Activated CD4-positive, alpha-beta memory T cell treated with anti-CD3 and anti-CD28 coated beads, Interleukin-2, amount 10 ng/mL, durations not matched to agents 7 days and 5 days (primary cell): ENCODE measurements around the gene VEPH1. TPM values are rescaled to one million over a fixed set of nuclear protein-coding genes. Genes with fewer than 3 reads are reported as not detected.

Source experiments
- CTCF ChIA-PET: fragments of 350-600 bp; sonication (Branson Sonifier 250); formaldehyde crosslinking; loops from one replicate; lab custom pipeline; 2021; ENCODE audit warnings: antibody characterized with exemption, inconsistent platforms; lab: Charles Lee
- POLR2A ChIA-PET: fragments of 350-600 bp; sonication (Branson Sonifier 250); formaldehyde crosslinking; loops from one replicate; lab custom pipeline; 2021; ENCODE audit warnings: antibody characterized with exemption; lab: Charles Lee
- DNase-seq: peaks from one replicate; pipeline ENCODE4 v3.0.0-alpha.2; 2020
- H3K27ac Mint-ChIP-seq: one replicate; pipeline ENCODE4 v1.8.0; 2021; ENCODE audit warnings: mild to moderate bottlenecking, mixed read lengths
- H3K27me3 Mint-ChIP-seq: one replicate; pipeline ENCODE4 v1.8.0; 2021; ENCODE audit warnings: mixed read lengths
- H3K36me3 Mint-ChIP-seq: one replicate; pipeline ENCODE4 v1.8.0; 2021; ENCODE audit warnings: low read depth, mixed read lengths
- H3K4me1 Mint-ChIP-seq: one replicate; pipeline ENCODE4 v1.8.0; 2021; ENCODE audit warnings: mixed read lengths
- H3K4me3 Mint-ChIP-seq: one replicate; pipeline ENCODE4 v1.8.0; 2021; ENCODE audit warnings: mild to moderate bottlenecking, mixed read lengths
- H3K9me3 Mint-ChIP-seq: one replicate; pipeline ENCODE4 v1.8.0; 2021; ENCODE audit warnings: mixed read lengths
- total RNA-seq, 2 experiments: library from RNA; stranded (reverse); gene quantifications; one replicate each; pipeline ENCODE4 v1.2.3, GENCODE V29; 2021

VEPH1 gene
- total RNA-seq, 2 experiments from 2014 or later: not detected

DNA sequence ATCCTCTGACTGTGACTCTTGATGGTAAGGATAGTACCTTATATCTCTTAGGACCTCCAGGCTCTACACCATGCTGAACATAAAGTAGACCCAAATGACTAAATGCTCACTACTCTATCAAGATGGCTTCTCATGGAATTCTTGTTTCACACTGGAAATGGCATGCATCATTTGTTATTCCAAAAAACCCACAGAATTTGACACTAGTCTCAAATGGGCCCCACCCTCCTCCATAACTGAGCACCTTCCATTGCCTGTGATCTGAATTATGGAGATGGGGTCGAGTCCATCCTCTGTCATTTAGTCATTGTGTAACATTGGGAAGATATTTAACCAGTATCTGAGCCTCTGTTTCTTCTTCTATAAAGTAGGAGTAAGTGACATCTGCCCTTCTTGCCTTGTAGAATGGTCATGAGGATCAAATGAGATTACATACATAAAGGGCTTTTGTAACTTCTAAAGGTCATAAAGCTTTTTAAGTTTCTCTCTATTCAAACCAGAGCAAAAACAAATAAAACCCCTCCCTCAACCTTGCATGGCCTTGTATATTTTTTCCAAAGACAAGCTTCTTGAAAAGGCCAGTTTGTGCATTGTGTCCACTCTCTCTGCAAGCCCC is 123.6 kb downstream of the VEPH1 start:
- ChIA-PET CTCF (no interaction called here), POLR2A (no interaction called here)
- no peak for DNase-seq
- H3K27ac Mint-ChIP-seq: no peak overlapping the region
- H3K4me1 Mint-ChIP-seq: no peaks in the 10 kb centered on the region
- H3K4me3 Mint-ChIP-seq: no peak overlapping the region
- no peaks in the 10 kb centered on the region for H3K36me3 Mint-ChIP-seq
- no peaks in the 10 kb centered on the region for H3K9me3 Mint-ChIP-seq
- no peaks in the 10 kb centered on the region for H3K27me3 Mint-ChIP-seq

DNA sequence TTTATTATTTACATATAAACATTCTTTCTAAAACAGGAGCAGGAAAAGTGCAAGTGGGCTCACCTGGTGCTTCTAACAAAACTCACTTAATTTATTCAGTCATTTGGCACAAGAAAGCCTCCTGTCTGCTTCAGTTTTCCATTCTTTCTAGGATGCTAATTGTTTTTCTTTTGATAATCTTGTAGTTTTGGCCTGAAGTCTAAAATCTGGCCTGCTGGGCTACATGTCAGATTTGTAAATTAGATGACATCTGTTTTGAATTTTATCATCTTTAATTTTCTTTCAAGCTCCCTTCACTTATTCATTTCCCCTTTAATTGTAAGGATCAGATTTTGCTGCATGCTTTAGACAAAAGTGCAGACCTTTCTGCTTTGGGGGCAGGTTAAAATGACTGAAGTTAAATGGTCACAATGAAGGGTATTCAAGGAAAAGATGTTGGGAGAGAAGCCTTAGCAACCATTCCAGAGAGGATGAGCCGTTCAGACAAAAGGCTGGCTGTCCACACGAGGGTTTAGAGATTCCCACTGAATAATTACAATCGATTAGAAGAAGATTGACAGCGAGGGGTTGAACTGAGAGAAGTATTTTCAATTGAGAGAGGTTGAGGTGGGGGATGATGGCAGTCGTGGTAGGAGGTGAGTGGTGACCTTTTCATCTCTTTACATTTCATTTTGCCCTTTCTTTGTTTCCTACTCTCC is 126.5 kb downstream of the VEPH1 start:
- H3K9me3 Mint-ChIP-seq: no peaks in the 10 kb centered on the region
- no peak for DNase-seq
- no peak overlapping the region for H3K27ac Mint-ChIP-seq
- ChIA-PET CTCF (no interaction called here), POLR2A (no interaction called here)
- H3K4me3 Mint-ChIP-seq: no peak overlapping the region
- no peaks in the 10 kb centered on the region for H3K36me3 Mint-ChIP-seq
- H3K4me1 Mint-ChIP-seq: no peaks in the 10 kb centered on the region
- no peaks in the 10 kb centered on the region for H3K27me3 Mint-ChIP-seq

- no peaks in the 10 kb centered on the region for H3K36me3 Mint-ChIP-seq
Observed at GRCh38 chr3:157375342-157375986, 127.8 kb downstream of the VEPH1 start.

GRCh38 chr3:157374933-157375332 is 128.3 kb downstream of the VEPH1 start:
- Mint-ChIP-seq H3K36me3 (no peaks in the 10 kb centered on the region), H3K4me1 (no peaks in the 10 kb centered on the region), H3K27me3 (no peaks in the 10 kb centered on the region), H3K9me3 (no peaks in the 10 kb centered on the region), H3K27ac (no peak overlapping the region), H3K4me3 (no peak overlapping the region)
- no peak for DNase-seq
- CTCF ChIA-PET: no interaction called here
- POLR2A ChIA-PET: no interaction called here

More at GRCh38 chr3:157375342-157375986, 127.8 kb downstream of the VEPH1 start:
- H3K27ac Mint-ChIP-seq: no peak overlapping the region
- CTCF ChIA-PET: no interaction called here
- H3K9me3 Mint-ChIP-seq: no peaks in the 10 kb centered on the region
- POLR2A ChIA-PET: no interaction called here
- DNase-seq: no peak
- H3K4me1 Mint-ChIP-seq: no peaks in the 10 kb centered on the region
- no peak overlapping the region for H3K4me3 Mint-ChIP-seq
- H3K27me3 Mint-ChIP-seq: no peaks in the 10 kb centered on the region

GRCh38 chr3:157373783-157374182 is 129.4 kb downstream of the VEPH1 start:
- H3K4me3 Mint-ChIP-seq: no peak overlapping the region
- H3K27ac Mint-ChIP-seq: no peak overlapping the region
- CTCF ChIA-PET: no interaction called here
- H3K36me3 Mint-ChIP-seq: no peaks in the 10 kb centered on the region
- POLR2A ChIA-PET: no interaction called here
- DNase-seq: no peak
- no peaks in the 10 kb centered on the region for H3K4me1 Mint-ChIP-seq
- no peaks in the 10 kb centered on the region for H3K9me3 Mint-ChIP-seq
- H3K27me3 Mint-ChIP-seq: no peaks in the 10 kb centered on the region

DNA sequence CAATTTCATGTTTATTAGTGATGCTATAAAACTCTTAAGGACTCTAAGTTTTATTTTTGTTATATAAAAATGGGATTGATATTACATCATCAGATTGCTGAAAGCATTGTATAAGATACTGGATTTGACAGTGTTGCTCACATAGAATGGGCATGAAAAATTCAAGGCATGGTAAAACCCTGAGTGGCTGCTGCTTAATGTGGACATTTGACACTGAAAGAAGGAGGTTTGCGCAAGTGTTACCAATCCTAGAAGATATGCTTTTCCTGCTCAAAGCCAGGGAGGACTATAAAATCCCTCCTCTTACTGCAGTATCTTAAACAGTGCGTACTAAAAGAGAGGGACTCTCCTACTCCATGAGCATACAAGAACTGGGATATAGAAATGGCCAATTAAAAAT is 132.3 kb downstream of the VEPH1 start:
- POLR2A ChIA-PET: no interaction called here
- Mint-ChIP-seq H3K4me1 (no peaks in the 10 kb centered on the region), H3K27me3 (no peaks in the 10 kb centered on the region), H3K4me3 (no peak overlapping the region), H3K36me3 (no peaks in the 10 kb centered on the region), H3K9me3 (no peaks in the 10 kb centered on the region), H3K27ac (no peak overlapping the region)
- DNase-seq: no peak
- CTCF ChIA-PET: no interaction called here

GRCh38 chr3:157369727-157370421 is 133.3 kb downstream of the VEPH1 start:
- no peaks in the 10 kb centered on the region for H3K4me1 Mint-ChIP-seq
- CTCF ChIA-PET: no interaction called here
- H3K27me3 Mint-ChIP-seq: no peaks in the 10 kb centered on the region
- H3K4me3 Mint-ChIP-seq: no peak overlapping the region
- no peaks in the 10 kb centered on the region for H3K9me3 Mint-ChIP-seq
- DNase-seq: no peak
- POLR2A ChIA-PET: no interaction called here
- H3K27ac Mint-ChIP-seq: no peak overlapping the region
- no peaks in the 10 kb centered on the region for H3K36me3 Mint-ChIP-seq

- no peaks in the 10 kb centered on the region for H3K36me3 Mint-ChIP-seq
- no peak overlapping the region for H3K4me3 Mint-ChIP-seq
- DNase-seq: no peak
- POLR2A ChIA-PET: no interaction called here
- no peaks in the 10 kb centered on the region for H3K4me1 Mint-ChIP-seq
- no peaks in the 10 kb centered on the region for H3K9me3 Mint-ChIP-seq
- no peak overlapping the region for H3K27ac Mint-ChIP-seq
- H3K27me3 Mint-ChIP-seq: no peaks in the 10 kb centered on the region
- CTCF ChIA-PET: no interaction called here
Observed at GRCh38 chr3:157368171-157368570, 135.0 kb downstream of the VEPH1 start.

- Mint-ChIP-seq H3K27ac (no peak overlapping the region), H3K4me1 (no peaks in the 10 kb centered on the region), H3K9me3 (no peaks in the 10 kb centered on the region), H3K27me3 (no peaks in the 10 kb centered on the region), H3K36me3 (no peaks in the 10 kb centered on the region), H3K4me3 (no peak overlapping the region)
- DNase-seq: no peak
- CTCF ChIA-PET: interaction anchor here (0.7 to 1.5 kb wide), 2 partner anchors 10 to 128 kb away, joined by 3 read pairs; no protein-coding TSS in a partner anchor
- POLR2A ChIA-PET: no interaction called here
Observed at GRCh38 chr3:157363393-157363792, 139.8 kb downstream of the VEPH1 start.

- H3K36me3 Mint-ChIP-seq: no peaks in the 10 kb centered on the region
- no peaks in the 10 kb centered on the region for H3K27me3 Mint-ChIP-seq
- ChIA-PET CTCF (interaction anchor here (1.5 kb wide), 1 partner anchor 9 kb away, joined by 3 read pairs; no protein-coding TSS in a partner anchor), POLR2A (no interaction called here)
- no peak overlapping the region for H3K4me3 Mint-ChIP-seq
- no peak overlapping the region for H3K27ac Mint-ChIP-seq
- DNase-seq: no peak
- no peaks in the 10 kb centered on the region for H3K4me1 Mint-ChIP-seq
- no peaks in the 10 kb centered on the region for H3K9me3 Mint-ChIP-seq
Observed at GRCh38 chr3:157362348-157362747, 140.9 kb downstream of the VEPH1 start.

GRCh38 chr3:157360044-157360443 is 143.2 kb downstream of the VEPH1 start:
- no peaks in the 10 kb centered on the region for H3K4me1 Mint-ChIP-seq
- no peak overlapping the region for H3K27ac Mint-ChIP-seq
- ChIA-PET POLR2A (no interaction called here), CTCF (no interaction called here)
- no peak overlapping the region for H3K4me3 Mint-ChIP-seq
- H3K9me3 Mint-ChIP-seq: no peaks in the 10 kb centered on the region
- no peak for DNase-seq
- no peaks in the 10 kb centered on the region for H3K36me3 Mint-ChIP-seq
- H3K27me3 Mint-ChIP-seq: no peaks in the 10 kb centered on the region

DNA sequence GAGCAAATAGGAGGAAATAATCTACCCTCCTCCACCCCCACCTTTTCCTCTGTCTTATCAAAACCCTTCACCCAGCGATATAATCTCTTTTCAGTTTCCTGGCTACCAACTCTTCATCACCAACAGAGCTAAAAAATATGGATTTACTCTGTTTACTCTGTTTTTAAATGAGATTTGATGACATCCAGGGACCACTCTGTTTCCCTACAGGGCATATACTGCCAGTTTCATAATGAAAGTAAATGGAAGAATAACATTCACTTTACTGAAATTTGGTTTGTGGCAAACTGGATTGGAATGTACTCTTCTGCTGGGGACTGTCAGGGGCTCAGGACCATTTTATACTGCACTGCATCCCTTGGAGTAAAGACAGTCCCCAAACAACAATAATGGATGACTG is 146.7 kb downstream of the VEPH1 start:
- Mint-ChIP-seq H3K4me1 (no peaks in the 10 kb centered on the region), H3K27ac (no peak overlapping the region), H3K9me3 (no peaks in the 10 kb centered on the region), H3K4me3 (no peak overlapping the region), H3K27me3 (no peaks in the 10 kb centered on the region), H3K36me3 (no peaks in the 10 kb centered on the region)
- ChIA-PET POLR2A (no interaction called here), CTCF (interaction anchor here (1.2 kb wide), 1 partner anchor 10 kb away, joined by 3 read pairs; no protein-coding TSS in a partner anchor)
- DNase-seq: no peak

DNA sequence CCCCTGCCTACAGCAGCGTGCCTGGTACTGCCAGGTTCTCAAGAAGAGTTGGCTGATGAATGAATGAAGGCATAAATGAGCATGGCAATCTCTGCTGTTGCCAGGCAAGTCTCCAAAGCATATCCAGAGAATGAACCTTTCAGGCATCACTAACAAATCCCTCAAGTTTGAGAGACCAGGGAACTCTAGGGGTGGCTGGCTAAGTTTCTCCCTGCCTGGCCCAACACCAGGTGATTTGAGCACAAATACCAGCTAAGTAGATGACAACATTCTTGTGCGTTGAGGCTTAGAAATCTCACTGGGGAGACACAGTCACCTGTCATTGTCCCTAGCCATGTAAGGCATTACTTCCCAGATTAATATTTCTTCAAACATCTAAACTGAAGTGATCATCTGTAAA is 147.9 kb downstream of the VEPH1 start:
- ChIA-PET CTCF (no interaction called here), POLR2A (no interaction called here)
- no peak for DNase-seq
- H3K4me3 Mint-ChIP-seq: no peak overlapping the region
- H3K27ac Mint-ChIP-seq: no peak overlapping the region
- H3K36me3 Mint-ChIP-seq: no peaks in the 10 kb centered on the region
- H3K9me3 Mint-ChIP-seq: no peaks in the 10 kb centered on the region
- H3K4me1 Mint-ChIP-seq: no peaks in the 10 kb centered on the region
- no peaks in the 10 kb centered on the region for H3K27me3 Mint-ChIP-seq
